GM19025 (cell line): ENCODE measurements around the gene CAPSL.
"Not testable (repeated sequence)": the region's sequence is repeated elsewhere in the genome, so short reads cannot be mapped to it uniquely, and the experiment has no call there.

Experiments
- ATAC-seq: cut with Tn5 transposase; IDR thresholded peaks from one replicate; pipeline ENCODE4 v1.9.1; 2021; ENCODE audit warnings: mild to moderate bottlenecking, low read depth, moderate library complexity; ENCODE audit not compliant: unreplicated experiment

Gene CAPSL

DNA sequence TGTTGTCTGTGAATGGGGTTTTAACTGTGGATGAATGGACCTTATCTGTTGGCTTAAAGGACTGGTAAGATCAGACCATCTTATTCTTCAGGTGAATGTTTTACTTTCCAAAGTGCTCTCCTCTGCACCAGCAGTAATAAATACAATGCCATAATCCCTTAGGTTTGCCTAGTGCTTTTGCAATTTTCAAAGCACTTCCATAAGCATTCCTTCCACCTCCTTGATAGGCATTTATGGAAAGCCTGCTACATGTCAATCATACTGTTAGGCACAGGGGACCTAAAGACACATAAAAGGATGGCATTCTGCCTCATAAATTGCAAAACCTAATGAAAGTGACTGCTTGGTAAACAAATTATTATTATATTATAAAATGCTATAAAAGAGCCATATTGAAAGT, 60.3 kb downstream of the CAPSL start:
- ATAC-seq: no peak

DNA sequence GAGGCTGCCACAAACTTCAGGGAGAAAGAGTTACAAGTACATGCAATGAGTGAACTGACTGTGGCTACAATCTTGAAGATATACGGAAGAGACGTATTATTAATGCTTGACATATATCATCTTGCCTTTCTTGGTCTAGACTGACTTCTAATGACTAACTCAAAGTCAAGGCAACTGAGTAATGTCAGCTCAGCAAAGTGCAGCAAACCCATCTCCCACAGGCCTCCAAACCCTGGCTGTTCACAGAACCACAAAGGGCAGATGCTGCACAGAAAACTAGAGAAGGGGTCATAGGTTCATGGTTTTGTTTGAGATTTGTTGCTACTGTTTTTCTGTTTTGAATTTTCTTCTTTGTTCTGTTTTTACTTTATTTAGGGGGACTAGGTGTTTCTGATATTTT, 60.8 kb downstream of the CAPSL start:
- ATAC-seq: no peak

DNA sequence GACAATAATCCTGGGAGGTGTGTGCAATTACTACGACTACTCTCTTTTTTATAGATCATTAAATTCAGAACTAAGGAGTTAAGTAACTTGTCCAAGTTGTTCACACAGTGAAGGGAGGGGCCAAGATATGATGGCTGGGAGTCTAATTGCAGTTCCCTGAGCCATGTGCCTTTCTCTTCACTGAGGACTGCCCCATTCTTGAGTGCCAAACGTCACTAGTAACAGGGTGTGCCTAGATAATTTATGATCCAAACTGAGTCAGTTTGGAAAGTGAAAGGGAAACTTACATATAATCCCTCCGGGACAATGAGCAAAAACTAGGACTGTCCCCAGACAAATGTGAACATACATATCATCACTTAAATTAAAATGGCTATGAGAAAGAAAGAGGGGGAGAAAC, 61.5 kb downstream of the CAPSL start:
- no peak for ATAC-seq

DNA sequence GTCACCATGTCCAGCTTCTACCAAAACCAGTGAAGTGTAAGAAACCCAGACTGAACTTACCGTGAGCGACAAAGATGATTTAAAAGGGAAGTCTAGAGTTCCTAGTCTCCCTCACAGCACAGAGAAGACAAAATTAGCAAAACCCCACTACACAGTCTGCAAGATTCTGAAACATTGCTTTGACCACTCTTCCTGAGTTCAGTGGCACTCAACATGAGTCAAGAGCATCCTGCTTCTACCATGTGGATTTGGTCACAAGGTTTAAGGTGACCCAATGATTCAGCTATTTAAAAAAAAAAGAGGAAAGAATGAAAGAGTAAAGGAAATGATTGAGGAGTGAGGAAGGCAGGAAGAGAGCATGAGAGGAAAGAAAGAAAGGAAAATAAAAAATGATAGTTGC, 62.0 kb downstream of the CAPSL start:
- no peak for ATAC-seq

DNA sequence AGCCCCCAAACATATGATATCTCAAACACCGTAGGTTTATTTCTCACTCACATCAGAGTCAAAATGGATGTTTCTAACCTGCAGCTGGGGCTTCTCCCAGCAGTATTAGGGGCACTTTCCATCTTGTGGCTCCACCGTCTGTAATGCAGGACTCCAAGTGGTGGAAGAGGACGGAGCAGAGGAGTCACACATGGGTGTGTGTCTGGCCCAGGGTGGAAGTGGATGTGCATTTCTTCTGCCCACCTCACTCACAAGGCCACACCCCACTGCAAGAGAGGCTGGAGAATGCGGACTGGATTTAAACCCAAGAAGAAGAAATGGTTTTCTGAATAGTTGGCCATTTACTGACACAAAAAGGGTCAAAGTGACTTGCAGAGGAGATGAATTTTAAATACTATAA, 67.8 kb downstream of the CAPSL start:
- ATAC-seq: no peak

DNA sequence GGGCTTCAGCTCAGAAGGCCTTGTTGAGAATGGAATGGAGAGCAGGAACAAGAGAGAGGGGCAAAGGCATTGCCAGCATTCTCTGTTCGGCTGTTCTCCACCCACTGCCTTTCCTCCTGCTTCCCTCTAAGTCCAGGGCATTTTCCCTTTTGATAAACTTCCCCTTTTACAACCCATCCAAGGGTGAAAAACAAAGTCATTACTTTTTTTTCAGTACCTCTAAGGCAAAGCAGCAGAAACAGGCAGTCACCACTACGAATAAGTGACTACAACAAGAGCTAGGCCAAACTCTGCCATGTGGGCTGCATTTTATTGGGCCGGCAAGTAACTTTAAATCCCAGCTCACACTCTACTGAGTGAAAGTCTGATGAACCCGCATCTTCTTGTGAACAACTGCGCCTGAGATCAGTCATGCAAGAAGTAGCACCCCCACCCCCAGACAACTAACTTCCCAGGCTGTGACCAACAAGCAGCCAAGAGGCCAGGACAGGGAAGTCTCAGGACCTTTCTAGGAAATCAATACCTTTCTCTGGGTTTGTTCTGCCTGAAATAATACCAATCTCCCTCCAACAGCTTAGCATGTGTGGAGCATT, 68.6 kb downstream of the CAPSL start:
- ATAC-seq: no peak

DNA sequence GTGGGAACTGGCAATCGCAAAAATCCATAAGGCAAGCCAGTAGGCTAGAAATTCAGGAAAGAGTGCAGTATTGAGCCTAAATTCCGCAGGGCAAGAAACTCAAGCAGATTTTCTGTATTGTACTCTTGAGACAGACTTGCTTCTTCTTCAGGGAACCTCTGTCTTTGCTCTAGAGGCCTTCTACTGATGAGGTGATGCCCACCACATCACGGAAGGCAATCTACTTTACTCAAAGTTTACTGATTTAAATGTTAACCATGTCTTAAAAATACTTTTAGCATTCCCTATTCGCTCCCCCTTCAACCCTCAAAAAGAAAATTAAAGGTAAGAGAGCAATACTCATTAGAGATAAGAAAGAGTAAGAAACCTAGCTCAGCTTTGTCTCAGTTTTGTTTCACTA, 70.4 kb downstream of the CAPSL start:
- ATAC-seq: no peak

DNA sequence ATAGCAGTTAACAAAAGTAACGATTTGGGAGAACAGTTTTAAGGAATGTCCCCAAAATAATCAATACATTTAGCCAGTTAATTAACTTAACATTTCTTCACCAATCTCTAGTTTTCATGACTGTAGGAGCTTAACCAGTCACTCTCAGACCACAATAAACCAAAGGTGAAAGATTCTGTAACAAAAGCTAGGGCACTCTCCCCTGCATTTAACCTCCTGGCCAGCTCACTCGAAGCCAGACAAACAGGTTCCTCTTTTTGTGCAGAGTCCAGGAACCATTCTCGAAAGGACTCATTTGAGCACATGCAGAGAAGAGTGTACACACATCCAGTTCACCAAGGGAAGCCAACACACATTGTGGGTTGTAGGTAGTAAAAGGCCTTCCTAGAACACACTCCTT, 75.3 kb downstream of the CAPSL start:
- no peak for ATAC-seq

DNA sequence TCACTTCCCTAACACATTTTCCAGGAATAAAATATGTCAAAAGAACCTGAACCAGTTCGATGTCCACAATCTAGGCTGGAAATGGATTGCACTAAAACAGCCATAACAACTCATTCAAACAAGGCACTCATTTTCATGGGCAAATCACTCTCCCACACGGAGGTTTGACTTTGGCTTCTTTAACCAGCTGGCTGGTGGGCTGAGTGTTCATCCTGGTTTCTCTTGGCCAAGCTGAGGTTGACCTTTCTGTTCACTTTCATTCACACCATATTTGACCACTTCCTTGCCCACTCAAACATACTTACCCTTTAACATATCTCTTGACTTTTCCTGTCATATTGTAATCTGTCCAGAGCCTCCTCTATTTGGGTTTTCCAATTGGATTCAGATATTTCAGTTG, 76.3 kb downstream of the CAPSL start:
- no peak for ATAC-seq

DNA sequence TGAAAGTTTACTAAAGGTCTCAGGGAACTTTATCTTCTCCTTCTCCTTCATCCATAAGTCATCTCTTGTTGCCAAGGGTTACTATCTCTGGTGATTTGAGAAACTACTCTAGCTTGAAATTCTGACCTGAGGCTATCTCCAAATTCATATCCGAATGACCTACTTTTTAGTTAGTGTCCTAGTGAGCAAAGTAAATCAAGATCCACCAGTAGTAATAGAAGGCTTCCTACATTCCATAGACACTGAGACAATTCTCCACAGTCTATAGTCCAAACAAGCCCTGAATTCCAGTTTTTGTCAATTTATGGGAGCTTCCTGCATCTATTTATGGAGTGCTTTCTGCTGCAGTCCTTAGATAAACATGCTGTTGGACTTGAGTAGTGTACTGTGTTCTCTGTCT, 76.7 kb downstream of the CAPSL start:
- no peak for ATAC-seq

DNA sequence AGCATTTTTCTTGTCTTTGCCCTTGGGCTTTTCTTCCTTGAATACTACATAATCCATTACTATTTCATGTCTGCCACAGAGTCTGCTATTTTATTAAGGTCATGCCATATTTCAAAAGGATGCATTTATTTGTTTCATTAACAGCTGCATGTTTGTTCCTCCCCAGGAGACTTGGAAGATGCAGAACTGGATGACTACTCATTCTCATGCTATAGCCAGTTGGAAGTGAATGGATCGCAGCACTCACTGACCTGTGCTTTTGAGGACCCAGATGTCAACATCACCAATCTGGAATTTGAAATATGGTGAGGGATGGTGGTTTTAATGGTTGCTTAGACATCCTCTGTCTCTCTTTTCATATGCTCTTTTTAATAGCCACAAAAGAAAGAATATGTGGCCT, 77.7 kb downstream of the CAPSL start:
- ATAC-seq: no peak

DNA sequence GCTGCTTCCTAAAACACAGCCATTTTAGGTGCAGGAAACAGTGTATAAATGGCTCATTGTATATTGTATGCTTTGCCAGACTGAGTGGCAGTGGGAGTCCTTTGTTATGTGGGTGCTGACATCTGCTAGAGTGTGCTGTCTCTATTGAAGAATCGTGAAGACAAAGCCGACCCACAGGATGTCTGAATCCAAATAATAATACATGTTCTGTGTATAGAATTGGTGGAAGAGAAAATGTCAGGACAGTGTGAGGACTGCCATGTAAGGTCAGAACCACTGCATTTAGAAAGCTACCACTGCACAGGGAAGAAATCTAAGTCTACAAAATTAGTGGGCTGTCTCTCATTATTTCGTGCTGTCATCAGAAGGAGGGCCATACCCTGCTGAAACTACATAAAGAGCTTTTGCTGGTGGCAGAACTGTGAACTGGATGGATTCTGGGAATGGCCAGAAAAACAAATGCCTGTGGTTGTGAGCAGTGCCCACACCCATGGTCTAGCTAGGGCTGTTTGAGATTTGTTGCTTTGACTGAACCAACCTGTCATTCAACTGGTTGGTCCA, 79.2 kb downstream of the CAPSL start:
- ATAC-seq: no peak

DNA sequence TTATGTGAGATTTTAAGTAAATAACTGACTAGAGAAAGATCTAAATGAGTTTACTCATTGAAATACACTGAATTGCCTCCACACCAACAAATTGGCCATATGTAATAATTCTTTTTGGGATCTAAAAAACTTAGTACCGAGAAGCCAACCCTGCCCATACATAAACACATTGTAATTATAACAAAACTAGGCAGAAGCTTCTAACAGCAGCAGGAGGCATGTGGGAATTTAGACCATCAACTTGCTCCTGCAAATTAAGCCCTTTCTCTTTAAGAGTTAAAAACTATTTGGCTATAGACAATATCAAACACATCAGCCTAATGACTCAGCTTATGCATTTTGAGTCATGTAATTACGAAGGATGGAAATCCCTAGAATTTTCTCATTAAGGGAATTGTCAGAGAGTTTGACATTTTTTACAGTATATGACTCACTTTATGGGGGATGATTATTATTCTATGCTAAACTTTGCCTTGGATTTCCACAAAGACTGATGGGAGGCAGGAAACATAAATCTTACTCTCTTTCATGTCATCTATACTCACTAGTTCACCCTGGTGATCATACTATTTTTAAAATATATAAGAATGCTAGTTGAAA, 80.7 kb downstream of the CAPSL start:
- no peak for ATAC-seq

DNA sequence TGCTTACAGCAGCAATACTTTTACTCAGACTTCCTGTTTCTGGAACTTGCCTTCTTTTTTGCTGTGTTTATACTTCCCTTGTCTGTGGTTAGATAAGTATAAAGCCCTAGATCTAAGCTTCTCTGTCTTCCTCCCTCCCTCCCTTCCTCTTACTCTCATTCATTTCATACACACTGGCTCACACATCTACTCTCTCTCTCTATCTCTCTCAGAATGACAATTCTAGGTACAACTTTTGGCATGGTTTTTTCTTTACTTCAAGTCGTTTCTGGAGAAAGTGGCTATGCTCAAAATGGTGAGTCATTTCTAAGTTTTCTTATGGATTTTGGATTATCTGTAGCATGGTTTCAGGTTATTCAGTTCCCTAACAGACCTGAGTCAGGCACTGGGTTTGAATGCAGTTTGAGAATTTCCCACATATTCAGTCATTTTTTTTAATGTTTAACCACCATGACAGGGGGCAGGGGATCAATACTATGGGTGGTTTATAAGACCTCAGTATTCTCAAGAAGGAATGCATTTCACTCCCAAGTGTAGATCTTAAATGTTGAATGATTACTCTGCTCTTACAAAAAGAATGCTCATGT, 81.6 kb downstream of the CAPSL start, which contains the start of gene IL7R:
Gene IL7R (plus strand): TSS at position 127 of the 587 bp plus-strand sequence. CDS start 87 bp downstream, at position 214.
- no peak for ATAC-seq

DNA sequence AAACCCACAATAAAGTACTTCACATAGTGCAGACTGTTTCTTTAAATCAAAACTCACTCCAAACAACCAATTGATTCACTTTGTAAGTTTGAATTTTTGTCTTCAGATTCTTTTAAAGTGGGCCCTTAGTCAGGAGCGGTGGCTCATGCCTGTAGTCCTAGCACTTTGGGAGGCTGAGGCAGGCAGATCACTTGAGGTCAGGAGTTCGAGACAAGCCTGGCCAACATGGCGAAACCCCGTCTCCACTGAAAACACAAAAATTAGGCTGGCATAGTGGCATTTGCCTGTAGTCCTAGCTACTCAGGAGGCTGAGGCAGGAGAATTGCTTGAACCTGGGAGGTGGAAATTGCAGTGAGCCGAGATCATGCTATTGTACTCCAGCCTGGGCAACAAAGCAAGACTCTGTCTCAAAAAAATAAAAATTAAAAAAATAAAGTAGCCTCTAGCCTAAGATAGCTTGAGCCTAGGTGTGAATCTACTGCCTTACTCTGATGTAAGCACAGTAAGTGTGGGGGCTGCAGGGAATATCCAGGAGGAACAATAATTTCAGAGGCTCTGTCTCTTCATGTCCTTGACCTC, 82.1 kb downstream of the CAPSL start:
- ATAC-seq: not testable (repeated sequence)

DNA sequence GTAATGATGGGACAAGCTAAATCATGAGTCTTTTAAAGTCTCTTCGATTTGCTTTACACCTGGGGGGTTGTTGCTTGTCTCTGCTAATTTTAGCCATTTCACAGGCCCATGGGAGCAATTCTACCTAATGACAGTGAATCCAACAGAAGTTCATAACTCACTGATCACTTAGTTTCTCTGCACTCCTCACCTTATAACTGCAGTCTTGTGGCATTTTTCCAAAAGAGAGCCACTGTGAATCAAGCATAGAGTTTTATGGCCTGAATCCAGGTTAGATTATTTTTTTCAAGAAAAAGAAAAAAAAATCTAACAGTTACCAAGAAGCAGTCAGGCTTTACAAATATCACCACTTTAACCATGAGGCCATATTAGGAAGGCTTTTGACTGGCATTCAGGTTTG, 83.2 kb downstream of the CAPSL start:
- no peak for ATAC-seq
